Subcutaneous abdominal adipose tissue (tissue), 5 donors: ENCODE data around the gene HYPK.

ENCODE experiments used
- H3K27ac ChIP-seq: one replicate; pipeline ENCODE4 v1.7.0; 2013; ENCODE audit warnings: low read depth, mild to moderate bottlenecking, inconsistent platforms, low read length, moderate library complexity
- H3K27me3 ChIP-seq, 5 donors: one replicate each; pipeline ENCODE4 v1.7.0; 2013; ENCODE audit warnings: low read length in 5 of 5, inconsistent platforms in 1 of 5; ENCODE audit not compliant: control insufficient read depth in 5 of 5, insufficient read depth in 4 of 5
- H3K36me3 ChIP-seq, 5 donors: one replicate each; pipeline ENCODE4 v1.7.0; 2013; ENCODE audit warnings: low read length in 5 of 5; ENCODE audit not compliant: control insufficient read depth in 5 of 5, insufficient read depth in 5 of 5
- H3K4me1 ChIP-seq, 5 donors: one replicate each; pipeline ENCODE4 v1.7.0; 2013; ENCODE audit warnings: low read length in 5 of 5, mild to moderate bottlenecking in 3 of 5, moderate library complexity in 1 of 5; ENCODE audit not compliant: control insufficient read depth in 5 of 5, insufficient read depth in 5 of 5
- H3K4me3 ChIP-seq, 5 donors: one replicate each; pipeline ENCODE4 v1.7.0; 2013; ENCODE audit warnings: low read length in 5 of 5, low read depth in 1 of 5
- H3K9ac ChIP-seq, 5 donors: one replicate each; pipeline ENCODE4 v1.7.0; 2013; ENCODE audit warnings: low read length in 5 of 5, mild to moderate bottlenecking in 4 of 5, moderate library complexity in 3 of 5
- H3K9me3 ChIP-seq, 5 donors: one replicate each; pipeline ENCODE4 v1.7.0; 2013; ENCODE audit warnings: low read length in 5 of 5; ENCODE audit not compliant: control insufficient read depth in 5 of 5
- donor health status: healthy.
- donor health status: healthy.
- donor health status: healthy.
- donor health status: healthy.
- donor health status: healthy.

Gene HYPK, protein sequence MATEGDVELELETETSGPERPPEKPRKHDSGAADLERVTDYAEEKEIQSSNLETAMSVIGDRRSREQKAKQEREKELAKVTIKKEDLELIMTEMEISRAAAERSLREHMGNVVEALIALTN

DNA sequence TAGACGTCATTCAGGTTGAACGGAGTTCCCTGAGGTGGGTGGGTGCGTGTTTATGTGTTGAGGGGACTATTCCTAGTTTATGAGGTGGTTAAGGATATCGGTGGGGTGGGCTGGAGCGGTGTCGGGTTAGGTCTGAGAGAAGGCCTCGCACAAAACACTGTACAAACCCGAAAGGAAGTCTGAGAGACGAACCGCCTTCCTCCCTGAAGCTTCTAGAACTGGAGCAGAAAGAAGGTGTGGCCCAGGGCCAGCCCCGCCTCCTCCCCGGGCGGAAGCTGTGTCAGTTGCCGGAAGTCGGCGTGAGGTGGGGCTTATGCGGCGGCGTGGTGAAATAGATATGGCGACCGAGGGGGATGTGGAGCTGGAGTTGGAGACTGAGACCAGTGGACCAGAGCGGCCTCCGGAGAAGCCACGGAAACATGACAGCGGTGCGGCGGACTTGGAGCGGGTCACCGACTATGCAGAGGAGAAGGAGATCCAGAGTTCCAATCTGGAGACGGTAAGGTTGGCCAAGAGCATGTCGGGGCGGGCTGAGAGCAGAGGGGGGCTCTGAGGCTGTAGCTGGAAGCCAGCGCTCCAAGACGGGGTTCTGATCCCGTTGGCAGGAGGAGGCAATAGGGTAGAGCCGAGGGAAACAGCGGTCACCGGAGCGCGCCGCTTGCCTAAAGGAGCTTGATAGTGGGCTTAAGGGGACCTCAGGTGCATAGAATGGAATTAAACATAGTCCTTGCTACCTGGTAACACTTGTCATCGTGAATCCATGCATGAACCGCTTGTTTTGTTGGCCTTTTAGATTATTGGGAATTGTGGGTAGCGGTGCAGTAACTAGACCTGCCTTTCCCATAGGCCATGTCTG is at the start of gene HYPK:
HYPK (plus strand) TSS at position 314 of the 856 bp plus-strand sequence; CDS start at position 338, 24 bp downstream.
- Histone ChIP-seq H3K9me3 (no peaks in the 10 kb centered on the region), H3K36me3 (peaks cover 24 to 66% (median 50%) of the 10 kb centered on the region in 5 donors), H3K4me3 (peak within 1 kb of the TSS; percentile 90 to 98 (median 93)), H3K4me1 (peaks cover 0 to 55% (median 28%) of the 10 kb centered on the region in 5 donors), H3K9ac (peak within 1 kb of the TSS; percentile 85 to 99 (median 91)), H3K27ac (peak within 1 kb of the TSS; percentile 99), H3K27me3 (no peaks in the 10 kb centered on the region)

DNA sequence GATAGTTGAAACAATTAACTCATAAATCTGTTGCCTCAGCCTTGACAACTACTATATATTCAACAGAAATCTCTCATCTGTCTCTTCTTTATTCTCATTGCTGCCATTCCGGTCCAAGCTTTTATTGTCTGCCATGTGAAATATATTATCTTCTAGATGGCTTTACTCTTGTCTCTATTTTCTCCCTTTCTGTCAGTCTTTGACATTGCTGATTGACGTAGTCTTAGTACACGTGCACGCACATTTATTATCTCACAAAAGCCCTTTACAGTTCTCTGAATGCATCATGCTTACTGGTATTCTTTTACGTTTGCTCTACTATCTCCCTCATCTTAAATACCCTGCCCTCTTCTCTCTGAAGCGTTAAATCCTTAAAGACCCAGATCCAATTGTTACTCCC is 48.5 kb upstream of the HYPK start:
- Histone ChIP-seq H3K36me3 (peaks cover 7 to 32% (median 17%) of the 10 kb centered on the region in 5 donors), H3K4me1 (peaks cover 0 to 34% (median 29%) of the 10 kb centered on the region in 5 donors)

DNA sequence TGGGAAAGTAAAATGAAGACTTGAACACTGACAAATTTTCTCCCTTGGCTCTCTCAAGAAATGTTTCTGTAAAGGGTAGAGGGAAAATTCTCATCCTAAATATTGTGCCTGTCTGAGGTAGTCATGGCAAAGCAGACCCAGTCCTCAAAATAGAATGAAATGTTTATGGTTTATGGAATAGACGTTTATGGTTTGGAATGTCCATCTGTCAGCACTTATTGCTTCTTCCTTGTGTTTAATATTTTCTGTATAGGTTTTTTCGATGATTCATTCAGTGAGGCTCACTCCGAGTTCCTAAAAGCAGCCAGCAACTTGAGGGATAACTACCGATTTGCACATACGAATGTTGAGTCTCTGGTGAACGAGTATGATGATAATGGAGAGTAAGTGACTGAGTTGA is 37.6 kb upstream of the HYPK start:
- no peak overlapping the region for H3K27ac ChIP-seq
- no peaks in the 10 kb centered on the region for H3K9me3 ChIP-seq
- H3K9ac ChIP-seq, result no peak overlapping the region
- H3K4me3 ChIP-seq, result no peak overlapping the region
- H3K4me1 ChIP-seq, result no peaks in the 10 kb centered on the region
- no peaks in the 10 kb centered on the region for H3K27me3 ChIP-seq
- peaks cover 38 to 91% (median 76%) of the 10 kb centered on the region in 5 donors for H3K36me3 ChIP-seq

More for the DNA sequence above, 48.5 kb upstream of the HYPK start:
- Histone ChIP-seq H3K9ac (no peak overlapping the region), H3K27me3 (no peaks in the 10 kb centered on the region), H3K4me3 (no peak overlapping the region), H3K27ac (no peak overlapping the region), H3K9me3 (no peaks in the 10 kb centered on the region)

DNA sequence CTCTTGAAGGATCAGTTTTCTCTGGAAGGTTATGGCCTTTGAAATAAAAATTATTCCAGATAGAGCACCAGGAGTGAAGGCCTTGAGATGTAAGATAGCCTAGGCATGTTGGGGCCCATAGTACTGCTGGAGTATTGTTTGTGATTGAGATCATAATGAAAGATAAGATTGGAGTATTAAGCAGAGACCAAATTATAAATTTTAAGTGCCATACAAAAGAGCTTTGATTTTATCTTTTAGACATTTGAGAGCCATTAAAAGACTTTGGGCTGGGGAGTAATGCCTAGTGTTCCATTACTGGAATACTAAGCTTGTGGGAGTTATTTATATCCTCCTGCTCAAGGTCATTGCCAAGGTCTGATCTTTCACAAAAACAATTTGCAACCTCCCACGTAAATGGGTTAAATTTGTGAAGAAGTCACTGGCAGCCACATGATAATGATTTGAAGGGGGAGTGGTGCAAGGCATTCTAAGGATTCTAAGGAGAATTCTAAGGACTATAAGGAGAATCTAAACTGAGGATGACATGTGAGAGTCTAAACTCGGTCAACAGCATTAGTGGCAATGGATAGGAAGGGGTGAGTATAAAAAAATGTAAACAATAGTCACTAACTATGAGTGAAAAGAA is 36.5 kb upstream of the HYPK start:
- H3K4me3 ChIP-seq, result no peak overlapping the region
- peaks cover 45 to 92% (median 84%) of the 10 kb centered on the region in 5 donors for H3K36me3 ChIP-seq
- H3K27ac ChIP-seq, result no peak overlapping the region
- no peaks in the 10 kb centered on the region for H3K27me3 ChIP-seq
- H3K4me1 ChIP-seq, result no peaks in the 10 kb centered on the region
- H3K9me3 ChIP-seq, result no peaks in the 10 kb centered on the region
- no peak overlapping the region for H3K9ac ChIP-seq

DNA sequence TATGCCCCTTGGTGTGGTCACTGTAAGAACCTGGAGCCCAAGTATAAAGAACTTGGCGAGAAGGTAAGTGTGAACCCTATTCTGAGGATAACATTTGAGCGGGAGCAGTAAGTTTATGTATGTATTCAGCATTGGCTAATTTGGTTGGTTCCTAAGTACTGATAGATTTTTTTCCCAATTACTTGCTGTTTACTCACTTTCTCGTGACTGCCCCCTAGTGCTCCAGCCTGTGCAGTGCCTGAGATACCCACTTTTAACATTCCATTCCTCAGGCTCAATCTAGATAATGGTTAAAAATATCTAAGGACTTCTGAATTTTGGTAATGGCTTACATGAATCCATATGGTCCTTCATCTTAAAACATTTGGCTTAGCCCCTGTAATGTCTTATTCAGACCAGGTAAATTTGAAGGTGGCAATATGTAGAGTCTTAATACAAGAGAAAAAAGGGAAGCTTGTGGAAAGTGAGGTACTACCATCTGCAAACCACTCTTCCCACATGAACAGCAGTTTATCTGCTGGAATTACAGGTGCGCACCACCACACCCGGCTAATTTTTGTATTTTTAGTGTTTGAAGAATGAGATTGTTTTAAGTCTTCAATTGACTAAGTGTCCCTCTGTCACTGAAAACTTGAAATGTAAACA is 30.7 kb upstream of the HYPK start:
- H3K27me3 ChIP-seq, result no peaks in the 10 kb centered on the region
- no peaks in the 10 kb centered on the region for H3K9me3 ChIP-seq
- no peak overlapping the region for H3K27ac ChIP-seq
- no peak overlapping the region for H3K9ac ChIP-seq
- H3K4me1 ChIP-seq, result peaks cover 0 to 3% (median 0%) of the 10 kb centered on the region in 5 donors
- no peak overlapping the region for H3K4me3 ChIP-seq
- H3K36me3 ChIP-seq, result peaks cover 58 to 89% (median 73%) of the 10 kb centered on the region in 5 donors

DNA sequence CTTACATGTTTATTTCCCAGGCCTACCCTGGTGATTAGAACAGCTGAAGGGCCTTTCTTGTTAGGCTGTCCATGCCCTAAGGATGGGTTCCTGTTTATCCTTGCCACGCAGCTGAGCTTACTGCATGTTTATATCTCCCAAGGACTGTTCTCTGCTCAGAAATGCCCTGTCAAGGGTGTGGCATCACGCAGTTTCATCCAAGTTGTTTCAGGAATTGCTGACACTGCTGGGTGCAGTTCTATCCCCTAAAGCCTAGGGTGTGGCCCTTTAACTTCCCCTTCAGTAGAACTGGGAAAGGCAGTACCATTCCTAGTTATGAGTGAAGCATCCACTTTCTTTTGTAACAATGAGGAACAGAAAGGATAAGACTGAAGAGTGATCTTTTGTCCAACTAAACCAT is 28.6 kb upstream of the HYPK start:
- Histone ChIP-seq H3K27ac (no peak overlapping the region), H3K36me3 (peaks cover 40 to 68% (median 52%) of the 10 kb centered on the region in 5 donors), H3K9me3 (no peaks in the 10 kb centered on the region), H3K9ac (peak overlapping the region in 1 of 5 donors; percentile 25), H3K4me3 (no peak overlapping the region), H3K27me3 (no peaks in the 10 kb centered on the region), H3K4me1 (peaks cover 0 to 11% (median 9%) of the 10 kb centered on the region in 5 donors)

DNA sequence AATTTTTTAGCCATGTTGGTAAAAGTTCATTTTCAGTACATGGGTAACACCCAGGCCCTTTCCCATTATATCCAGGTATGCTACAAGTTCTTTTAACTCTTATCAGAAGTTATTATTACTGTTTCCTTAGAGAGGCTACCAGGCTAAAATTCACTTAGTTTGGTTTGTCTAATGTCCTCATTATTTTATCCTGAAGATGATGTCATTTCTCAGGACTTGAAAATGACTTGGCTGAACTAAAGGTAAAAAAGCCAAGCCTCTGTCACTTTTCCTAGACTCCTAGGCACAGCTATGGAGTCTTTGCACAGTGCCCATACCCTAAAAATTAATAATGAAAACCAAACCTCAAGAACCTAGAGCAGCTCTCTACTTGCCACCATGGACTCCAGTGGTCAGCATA is 27.8 kb upstream of the HYPK start:
- Histone ChIP-seq H3K27ac (peak overlapping the region; percentile 16), H3K36me3 (peaks cover 40 to 60% (median 44%) of the 10 kb centered on the region in 5 donors), H3K4me3 (no peak overlapping the region), H3K4me1 (peaks cover 2 to 16% (median 12%) of the 10 kb centered on the region in 5 donors), H3K27me3 (no peaks in the 10 kb centered on the region), H3K9me3 (no peaks in the 10 kb centered on the region), H3K9ac (peak overlapping the region in 1 of 5 donors; percentile 25)

DNA sequence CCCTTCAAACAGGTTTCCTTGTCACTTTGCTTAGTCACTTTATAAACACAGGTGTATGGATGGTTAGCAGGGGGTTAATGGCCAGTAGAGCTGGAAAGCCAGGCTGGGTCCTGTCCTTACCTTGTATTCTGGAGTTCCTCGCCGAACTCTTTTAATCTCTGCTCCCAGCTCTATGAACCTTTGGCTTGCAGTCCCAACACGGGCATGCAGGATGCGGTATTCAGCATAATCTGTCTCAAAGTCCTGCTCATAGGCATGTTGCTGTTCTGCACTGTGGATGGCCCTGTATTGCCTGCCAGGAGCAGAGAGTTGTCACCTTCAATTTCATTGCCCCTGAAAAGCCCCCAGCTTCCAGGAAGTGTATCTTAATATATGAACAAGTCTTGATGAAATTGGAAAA is 26.3 kb upstream of the HYPK start:
- Histone ChIP-seq H3K9me3 (no peaks in the 10 kb centered on the region), H3K4me3 (no peak overlapping the region), H3K27me3 (no peaks in the 10 kb centered on the region), H3K27ac (no peak overlapping the region), H3K9ac (no peak overlapping the region), H3K4me1 (peaks cover 2 to 22% (median 13%) of the 10 kb centered on the region in 5 donors), H3K36me3 (peaks cover 30 to 45% (median 33%) of the 10 kb centered on the region in 5 donors)

DNA sequence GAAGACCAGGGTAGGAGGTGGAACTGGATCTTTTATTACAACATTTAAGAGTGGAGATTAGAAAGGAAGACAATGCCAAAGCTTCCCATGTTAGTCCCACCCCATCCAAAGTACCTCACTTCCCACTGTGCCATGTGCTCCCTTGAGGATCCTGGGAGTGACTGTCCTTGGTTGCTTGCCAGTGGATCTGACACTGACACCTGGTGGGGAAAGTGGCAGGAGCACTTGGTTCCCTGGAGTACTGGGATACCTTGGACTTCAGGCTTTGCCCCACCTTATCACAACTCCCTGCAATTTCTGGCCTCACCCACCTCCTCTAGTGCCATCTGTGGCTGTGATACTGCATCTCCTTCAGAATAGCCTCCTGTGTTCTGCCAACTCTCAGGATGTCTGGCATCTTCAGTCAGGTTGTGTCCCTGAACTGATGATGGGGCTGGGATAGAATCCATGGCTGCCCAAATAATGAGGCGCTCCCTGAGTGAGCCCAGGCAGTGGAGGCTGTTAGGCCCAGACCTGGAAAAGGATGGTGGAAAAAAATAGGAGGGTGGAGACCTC is 24.9 kb upstream of the HYPK start:
- Histone ChIP-seq H3K27me3 (no peaks in the 10 kb centered on the region), H3K4me3 (no peak overlapping the region), H3K27ac (peak overlapping the region; percentile 91), H3K4me1 (peaks cover 2 to 22% (median 13%) of the 10 kb centered on the region in 5 donors), H3K36me3 (peaks cover 18 to 33% (median 29%) of the 10 kb centered on the region in 5 donors), H3K9me3 (no peaks in the 10 kb centered on the region), H3K9ac (peak overlapping the region in 2 of 5 donors; percentile 1 to 28)
